PC-9 (cell line): ENCODE measurements around the gene MUC22. TPM values are rescaled to one million over a fixed set of nuclear protein-coding genes. Genes with fewer than 3 reads are reported as not detected.
A peak's percentile ranks its signal among the peaks of the same experiment; 100 is the strongest.
"Not testable (repeated sequence)": the region's sequence is repeated elsewhere in the genome, so short reads cannot be mapped to it uniquely, and the experiment has no call there.

Source experiments
- BruUV-seq: library from RNA; stranded (reverse); fragments of 400-500 nt; replicated peaks from 2 replicates; lab custom pipeline; 2021; lab: Mats Ljungman, UMichigan
- CTCF ChIA-PET: fragments of 300-600 bp; sonication (Branson Sonifier 250); formaldehyde crosslinking; loops from one replicate; lab custom pipeline; 2022; ENCODE audit warnings: antibody characterized with exemption; lab: Charles Lee
- POLR2A ChIA-PET: fragments of 300-600 bp; sonication (Branson Sonifier 250); formaldehyde crosslinking; loops from one replicate; lab custom pipeline; 2022; ENCODE audit warnings: antibody characterized with exemption; ENCODE audit not compliant: unreplicated experiment; lab: Charles Lee
- DNase-seq, 2 experiments: peaks; one replicate each; pipeline versions ENCODE4 v3.0.0 to v3.0.0-alpha.2; 2015 to 2022; ENCODE audit warnings: mixed read lengths in 1 of 2
- H2AFZ ChIP-seq: fragments of 200-600 bp; sonication (generic); 2 replicates; pipeline ENCODE4 v1.8.1; 2017; ENCODE audit warnings: antibody characterized with exemption
- H3F3A ChIP-seq: fragments of 200-600 bp; sonication (generic); 2 replicates; pipeline ENCODE4 v1.8.1; 2017; ENCODE audit warnings: antibody characterized with exemption, mild to moderate bottlenecking, low read depth; ENCODE audit not compliant: insufficient read depth
- H3K27ac ChIP-seq: fragments of 200-600 bp; sonication (generic); 2 replicates; pipeline ENCODE4 v1.6.1; 2016; ENCODE audit warnings: mixed run types
- H3K27me3 ChIP-seq: fragments of 200-600 bp; sonication (generic); 2 replicates; pipeline ENCODE4 v1.6.1; 2016; ENCODE audit warnings: low read depth, mixed run types; ENCODE audit not compliant: insufficient read depth
- H3K36me3 ChIP-seq: fragments of 200-600 bp; sonication (generic); 2 replicates; pipeline ENCODE4 v1.6.1; 2016; ENCODE audit warnings: low read depth, mixed run types
- H3K4me1 ChIP-seq: fragments of 200-600 bp; sonication (generic); replicated peaks from 2 replicates; pipeline ENCODE4 v1.6.1; 2016; ENCODE audit warnings: mixed run types; ENCODE audit not compliant: insufficient read depth
- H3K4me2 ChIP-seq: fragments of 200-600 bp; sonication (generic); 2 replicates; pipeline ENCODE4 v1.6.1; 2017; ENCODE audit warnings: mixed run types
- H3K4me3 ChIP-seq: fragments of 200-600 bp; sonication (generic); 2 replicates; pipeline ENCODE4 v1.6.1; 2016; ENCODE audit warnings: mixed run types
- H3K79me2 ChIP-seq: fragments of 200-600 bp; sonication (generic); 2 replicates; pipeline ENCODE4 v1.6.1; 2017; ENCODE audit warnings: low read depth, mixed run types
- H3K9me2 ChIP-seq: fragments of 200-600 bp; sonication (generic); 2 replicates; pipeline ENCODE4 v1.8.1; 2017; ENCODE audit warnings: mild to moderate bottlenecking; ENCODE audit not compliant: insufficient read depth
- H3K9me3 ChIP-seq: fragments of 200-600 bp; sonication (generic); 2 replicates; pipeline ENCODE4 v1.8.1; 2016; ENCODE audit warnings: low read depth; ENCODE audit not compliant: insufficient read depth
- H4K20me1 ChIP-seq: fragments of 200-600 bp; sonication (generic); 2 replicates; pipeline ENCODE4 v1.8.1; 2017; ENCODE audit not compliant: insufficient read depth
- CTCF ChIP-seq: fragments of 200-600 bp; sonication (generic); conservative IDR thresholded peaks from 2 replicates; pipeline ENCODE4 v1.6.1; 2017; ENCODE audit warnings: mixed run types, antibody characterized with exemption, mild to moderate bottlenecking, moderate library complexity
- EZH2 ChIP-seq: fragments of 200-600 bp; sonication (generic); IDR thresholded peaks from 2 replicates; pipeline ENCODE4 v1.8.0; 2017; ENCODE audit warnings: antibody characterized with exemption, low read depth
- intact Hi-C: fragments of 100-400 bp; cut with micrococcal nuclease; formaldehyde crosslinking; loops from one replicate; pipeline ENCODE4 v1.10.0; 2022; ENCODE audit not compliant: unreplicated experiment
- total RNA-seq: library from RNA; stranded (reverse); gene quantifications from 2 replicates; pipeline ENCODE4 v1.2.3, GENCODE V29; 2021

The MUC22 gene
- total RNA-seq, 1 experiment from 2014 or later: not detected

- Histone ChIP-seq H3K4me1 (peaks cover 43% of the 10 kb centered on the region), H3K9me3 (no peaks in the 10 kb centered on the region), H3F3A (peaks cover 41% of the 10 kb centered on the region), H4K20me1 (no peaks in the 10 kb centered on the region), H3K27ac (peak overlapping the region; percentile 57), H3K9me2 (no peaks in the 10 kb centered on the region), H3K79me2 (no peaks in the 10 kb centered on the region), H3K4me3 (no peak overlapping the region), H3K36me3 (no peaks in the 10 kb centered on the region), H2AFZ (no peak overlapping the region), H3K4me2 (peak overlapping the region; percentile 14; the same call in 1 of the 2 replicates), H3K27me3 (no peaks in the 10 kb centered on the region)
- no TSS peak for BruUV-seq
- ChIA-PET CTCF (interaction anchor here (0.6 kb wide), 1 partner anchor 313 kb away, joined by 3 read pairs; no protein-coding TSS in a partner anchor), POLR2A (interaction anchor here (0.7 kb wide), 1 partner anchor 77 kb away, joined by 5 read pairs; the partner anchor contains the start of gene MUC21)
- peak in 1 of 2 experiments; percentile 89 for DNase-seq
- no peak for TF ChIP-seq CTCF
- no peak for TF ChIP-seq EZH2
- intact Hi-C loops: no loop called here
Measured at GRCh38 chr6:31060145-31060544, 49.9 kb downstream of the MUC22 start.

- Histone ChIP-seq H3K27me3 (no peaks in the 10 kb centered on the region), H3K36me3 (no peaks in the 10 kb centered on the region), H3K79me2 (no peaks in the 10 kb centered on the region), H3K9me2 (no peaks in the 10 kb centered on the region), H3K4me3 (no peak overlapping the region), H3K4me2 (no peak overlapping the region), H3K4me1 (peaks cover 18% of the 10 kb centered on the region), H4K20me1 (no peaks in the 10 kb centered on the region), H3K9me3 (no peaks in the 10 kb centered on the region), H2AFZ (no peak overlapping the region), H3F3A (peaks cover 21% of the 10 kb centered on the region; the same call in 1 of the 2 replicates), H3K27ac (no peak overlapping the region)
- POLR2A ChIA-PET: no interaction called here
- no TSS peak for BruUV-seq
- peak in 1 of 2 experiments; percentile 52 for DNase-seq
- intact Hi-C loops: no loop called here
- CTCF ChIA-PET: interaction anchor here (0.6 kb wide), 1 partner anchor 245 kb away, joined by 3 read pairs; no protein-coding TSS in a partner anchor
- TF ChIP-seq CTCF: no peak
Measured at GRCh38 chr6:31063906-31064435, 53.7 kb downstream of the MUC22 start.

GRCh38 chr6:31065556-31065955, 55.3 kb downstream of the MUC22 start:
- intact Hi-C loops: no loop called here
- no peak overlapping the region for H3K27ac ChIP-seq
- TF ChIP-seq EZH2 (no peak), CTCF (no peak)
- no TSS peak for BruUV-seq
- no peak overlapping the region for H3K4me2 ChIP-seq
- H3K79me2 ChIP-seq: no peaks in the 10 kb centered on the region
- peaks cover 5% of the 10 kb centered on the region for H3K4me1 ChIP-seq
- no peak overlapping the region for H3K4me3 ChIP-seq
- H3K36me3 ChIP-seq: no peaks in the 10 kb centered on the region
- no peaks in the 10 kb centered on the region for H4K20me1 ChIP-seq
- DNase-seq: no peak
- ChIA-PET POLR2A (no interaction called here), CTCF (no interaction called here)
- H3K27me3 ChIP-seq: no peaks in the 10 kb centered on the region
- no peak overlapping the region for H2AFZ ChIP-seq
- H3F3A ChIP-seq: peaks cover 7% of the 10 kb centered on the region; the same call in 1 of the 2 replicates
- H3K9me3 ChIP-seq: no peaks in the 10 kb centered on the region
- no peaks in the 10 kb centered on the region for H3K9me2 ChIP-seq

- H2AFZ ChIP-seq, H3K27ac ChIP-seq, H3F3A ChIP-seq, DNase-seq, CTCF ChIA-PET, H3K4me1 ChIP-seq, H3K4me3 ChIP-seq, H4K20me1 ChIP-seq, intact Hi-C loops, H3K9me2 ChIP-seq, POLR2A ChIA-PET, BruUV-seq, H3K4me2 ChIP-seq, H3K36me3 ChIP-seq, H3K79me2 ChIP-seq, H3K9me3 ChIP-seq, H3K27me3 ChIP-seq: not testable (repeated sequence)
Measured at GRCh38 chr6:31067028-31067427, 56.8 kb downstream of the MUC22 start.

- intact Hi-C loops: not testable (repeated sequence)
Measured at GRCh38 chr6:31067891-31068668, 57.8 kb downstream of the MUC22 start.

More at GRCh38 chr6:31067891-31068668, 57.8 kb downstream of the MUC22 start:
- ChIA-PET POLR2A (interaction anchor here (0.6 kb wide), 1 partner anchor 69 kb away, joined by 8 read pairs; no protein-coding TSS in a partner anchor), CTCF (interaction anchor here (0.6 to 3.3 kb wide), 5 partner anchors 21 to 993 kb away, joined by 3 to 69 read pairs (median 5); partner anchors contain the start of gene VARS2)
- not testable (repeated sequence) for H3K4me3 ChIP-seq, H3K9me2 ChIP-seq, H3K9me3 ChIP-seq, H3F3A ChIP-seq, H3K27me3 ChIP-seq, DNase-seq, H4K20me1 ChIP-seq, H2AFZ ChIP-seq, H3K79me2 ChIP-seq, H3K4me1 ChIP-seq, BruUV-seq, H3K27ac ChIP-seq, H3K4me2 ChIP-seq, H3K36me3 ChIP-seq
